HCT116 (cell line): ENCODE measurements around the gene ANXA2R.

Source experiments
- CEBPB ChIP-seq: IDR thresholded peaks from 2 replicates; pipeline ENCODE4 v1.6.1; 2012; ENCODE audit warnings: low read depth
- EZH2 ChIP-seq: fragments of 200-600 bp; sonication (generic); IDR thresholded peaks from 2 replicates; pipeline ENCODE4 v1.6.1; 2017; ENCODE audit warnings: antibody characterized with exemption, mixed run types
- POLR2AphosphoS5 ChIP-seq: IDR thresholded peaks from 2 replicates; pipeline ENCODE4 v1.6.1; 2011; ENCODE audit warnings: mild to moderate bottlenecking, low read depth, low read length, moderate library complexity
- RAD21 ChIP-seq: IDR thresholded peaks from 2 replicates; pipeline ENCODE4 v1.6.1; 2012; ENCODE audit warnings: low read depth, mild to moderate bottlenecking
- SP1 ChIP-seq: IDR thresholded peaks from 2 replicates; pipeline ENCODE4 v1.6.1; 2012; ENCODE audit warnings: low read depth
- YY1 ChIP-seq: IDR thresholded peaks from 2 replicates; pipeline ENCODE4 v1.6.1; 2011; ENCODE audit warnings: low read length, low read depth, moderate library complexity, mild to moderate bottlenecking; ENCODE audit not compliant: insufficient replicate concordance; ENCODE audit errors: extremely low read depth
- TF ChIP-seq, protein P1 (sequence below): IDR thresholded peaks from 2 replicates; pipeline ENCODE4 v1.6.1; 2012; ENCODE audit warnings: low read depth
- TF ChIP-seq, protein P2 (sequence below), 3 experiments: fragments of 200-600 bp in 1 of 3; sonication (generic) in 1 of 3; IDR thresholded peaks in 2 of 3; conservative IDR thresholded peaks in 1 of 3; 2 replicates each; pipeline ENCODE4 v1.5.1; 2012 to 2017; ENCODE audit warnings: low read depth in 2 of 3, low read length in 2 of 3, antibody characterized with exemption in 1 of 3, borderline replicate concordance in 1 of 3, control low read depth in 1 of 3, mild to moderate bottlenecking in 1 of 3, mixed read lengths in 1 of 3, mixed run types in 1 of 3, moderate library complexity in 1 of 3; ENCODE audit not compliant: insufficient read depth in 1 of 3

- TF ChIP-seq, protein P1, sequence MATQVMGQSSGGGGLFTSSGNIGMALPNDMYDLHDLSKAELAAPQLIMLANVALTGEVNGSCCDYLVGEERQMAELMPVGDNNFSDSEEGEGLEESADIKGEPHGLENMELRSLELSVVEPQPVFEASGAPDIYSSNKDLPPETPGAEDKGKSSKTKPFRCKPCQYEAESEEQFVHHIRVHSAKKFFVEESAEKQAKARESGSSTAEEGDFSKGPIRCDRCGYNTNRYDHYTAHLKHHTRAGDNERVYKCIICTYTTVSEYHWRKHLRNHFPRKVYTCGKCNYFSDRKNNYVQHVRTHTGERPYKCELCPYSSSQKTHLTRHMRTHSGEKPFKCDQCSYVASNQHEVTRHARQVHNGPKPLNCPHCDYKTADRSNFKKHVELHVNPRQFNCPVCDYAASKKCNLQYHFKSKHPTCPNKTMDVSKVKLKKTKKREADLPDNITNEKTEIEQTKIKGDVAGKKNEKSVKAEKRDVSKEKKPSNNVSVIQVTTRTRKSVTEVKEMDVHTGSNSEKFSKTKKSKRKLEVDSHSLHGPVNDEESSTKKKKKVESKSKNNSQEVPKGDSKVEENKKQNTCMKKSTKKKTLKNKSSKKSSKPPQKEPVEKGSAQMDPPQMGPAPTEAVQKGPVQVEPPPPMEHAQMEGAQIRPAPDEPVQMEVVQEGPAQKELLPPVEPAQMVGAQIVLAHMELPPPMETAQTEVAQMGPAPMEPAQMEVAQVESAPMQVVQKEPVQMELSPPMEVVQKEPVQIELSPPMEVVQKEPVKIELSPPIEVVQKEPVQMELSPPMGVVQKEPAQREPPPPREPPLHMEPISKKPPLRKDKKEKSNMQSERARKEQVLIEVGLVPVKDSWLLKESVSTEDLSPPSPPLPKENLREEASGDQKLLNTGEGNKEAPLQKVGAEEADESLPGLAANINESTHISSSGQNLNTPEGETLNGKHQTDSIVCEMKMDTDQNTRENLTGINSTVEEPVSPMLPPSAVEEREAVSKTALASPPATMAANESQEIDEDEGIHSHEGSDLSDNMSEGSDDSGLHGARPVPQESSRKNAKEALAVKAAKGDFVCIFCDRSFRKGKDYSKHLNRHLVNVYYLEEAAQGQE = no peak
- TF ChIP-seq, protein P2, sequence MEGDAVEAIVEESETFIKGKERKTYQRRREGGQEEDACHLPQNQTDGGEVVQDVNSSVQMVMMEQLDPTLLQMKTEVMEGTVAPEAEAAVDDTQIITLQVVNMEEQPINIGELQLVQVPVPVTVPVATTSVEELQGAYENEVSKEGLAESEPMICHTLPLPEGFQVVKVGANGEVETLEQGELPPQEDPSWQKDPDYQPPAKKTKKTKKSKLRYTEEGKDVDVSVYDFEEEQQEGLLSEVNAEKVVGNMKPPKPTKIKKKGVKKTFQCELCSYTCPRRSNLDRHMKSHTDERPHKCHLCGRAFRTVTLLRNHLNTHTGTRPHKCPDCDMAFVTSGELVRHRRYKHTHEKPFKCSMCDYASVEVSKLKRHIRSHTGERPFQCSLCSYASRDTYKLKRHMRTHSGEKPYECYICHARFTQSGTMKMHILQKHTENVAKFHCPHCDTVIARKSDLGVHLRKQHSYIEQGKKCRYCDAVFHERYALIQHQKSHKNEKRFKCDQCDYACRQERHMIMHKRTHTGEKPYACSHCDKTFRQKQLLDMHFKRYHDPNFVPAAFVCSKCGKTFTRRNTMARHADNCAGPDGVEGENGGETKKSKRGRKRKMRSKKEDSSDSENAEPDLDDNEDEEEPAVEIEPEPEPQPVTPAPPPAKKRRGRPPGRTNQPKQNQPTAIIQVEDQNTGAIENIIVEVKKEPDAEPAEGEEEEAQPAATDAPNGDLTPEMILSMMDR (IDR thresholded peaks at IDR 0.05 in 2 of 3, conservative IDR thresholded peaks at IDR 0.05 in 1 of 3; ENCODE audit: borderline replicate concordance in 1 of 3, insufficient read depth in 1 of 3, low read depth in 2 of 3, low read length in 2 of 3) = no peak
- TF ChIP-seq SP1 = no peak
- TF ChIP-seq RAD21 = no peak
- no peak for TF ChIP-seq CEBPB
- no peak for TF ChIP-seq EZH2
- no peak for TF ChIP-seq POLR2AphosphoS5
- no peak for TF ChIP-seq YY1
These were observed 11.6 kb upstream of the ANXA2R start for GRCh38 chr5:43051684-43052083.
